GM18517 (cell line): ENCODE data around the gene MTRF1L.
A peak's percentile ranks its signal among the peaks of the same experiment; 100 is the strongest.

ENCODE experiments used
- ATAC-seq: cut with Tn5 transposase; IDR thresholded peaks from one replicate; pipeline ENCODE4 v1.9.1; 2021; ENCODE audit warnings: mild to moderate bottlenecking, moderate library complexity; ENCODE audit not compliant: unreplicated experiment

MTRF1L gene, protein sequence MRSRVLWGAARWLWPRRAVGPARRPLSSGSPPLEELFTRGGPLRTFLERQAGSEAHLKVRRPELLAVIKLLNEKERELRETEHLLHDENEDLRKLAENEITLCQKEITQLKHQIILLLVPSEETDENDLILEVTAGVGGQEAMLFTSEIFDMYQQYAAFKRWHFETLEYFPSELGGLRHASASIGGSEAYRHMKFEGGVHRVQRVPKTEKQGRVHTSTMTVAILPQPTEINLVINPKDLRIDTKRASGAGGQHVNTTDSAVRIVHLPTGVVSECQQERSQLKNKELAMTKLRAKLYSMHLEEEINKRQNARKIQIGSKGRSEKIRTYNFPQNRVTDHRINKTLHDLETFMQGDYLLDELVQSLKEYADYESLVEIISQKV

DNA sequence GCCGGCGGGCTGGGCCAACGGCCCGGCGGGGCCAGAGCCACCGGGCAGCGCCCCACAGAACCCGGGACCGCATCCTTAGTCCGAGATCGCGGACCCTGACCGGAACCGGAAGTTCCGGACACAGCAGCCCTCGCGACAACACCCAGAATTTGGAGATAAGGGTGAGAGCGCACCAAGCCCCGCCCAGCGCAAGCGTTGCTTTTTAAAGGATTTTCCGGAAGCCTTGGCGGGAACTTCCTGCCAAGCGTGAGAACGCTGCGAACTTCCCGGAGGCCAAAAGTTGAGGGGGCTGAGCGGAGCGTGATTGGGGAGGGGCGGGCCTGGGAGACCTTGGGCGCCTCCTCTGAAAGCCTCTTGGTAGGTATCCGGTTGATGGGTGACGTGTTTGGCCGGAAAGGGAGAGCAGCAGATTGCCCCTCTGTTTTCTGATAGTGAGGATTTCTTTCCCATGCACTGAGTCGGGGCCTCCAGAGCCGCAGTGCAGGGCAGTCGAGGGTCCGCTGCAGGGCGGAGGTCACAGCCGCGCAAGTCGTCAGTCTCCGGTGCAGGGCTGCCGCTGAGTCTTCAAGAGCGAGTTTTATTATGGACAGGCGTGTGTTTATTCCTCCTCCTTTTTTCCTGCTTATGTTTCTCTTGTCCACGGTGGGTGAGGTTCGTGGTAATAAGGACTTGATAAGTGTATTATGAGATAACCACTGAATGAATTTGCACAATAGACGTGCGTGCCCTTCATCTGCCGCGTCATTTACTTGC is at the start of gene MTRF1L:
Gene MTRF1L, minus strand, starts transcription at position 97 of the 753 bp plus-strand sequence. Its CDS starts 24 bp downstream, at position 73.
- peak; percentile 94 for ATAC-seq

DNA sequence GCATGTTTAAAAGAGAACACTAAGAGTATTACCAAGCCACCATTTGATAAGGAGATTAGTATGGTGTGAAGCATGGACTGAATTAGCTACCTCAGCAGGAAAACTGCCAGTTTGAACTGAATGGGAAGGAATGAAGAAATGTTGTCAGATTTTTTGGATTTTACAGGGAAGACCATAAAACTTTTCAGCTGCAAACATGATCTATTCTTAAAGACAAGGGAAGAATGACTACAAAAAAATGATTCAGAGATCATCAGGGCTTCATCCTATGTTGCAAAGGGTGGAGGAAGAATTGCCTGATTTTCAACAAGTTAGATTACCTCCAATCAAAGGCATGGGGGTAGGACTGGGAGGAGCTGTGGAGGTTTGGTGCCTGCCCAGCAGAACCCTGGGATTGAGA is 49.3 kb upstream of the MTRF1L start:
- no peak for ATAC-seq

DNA sequence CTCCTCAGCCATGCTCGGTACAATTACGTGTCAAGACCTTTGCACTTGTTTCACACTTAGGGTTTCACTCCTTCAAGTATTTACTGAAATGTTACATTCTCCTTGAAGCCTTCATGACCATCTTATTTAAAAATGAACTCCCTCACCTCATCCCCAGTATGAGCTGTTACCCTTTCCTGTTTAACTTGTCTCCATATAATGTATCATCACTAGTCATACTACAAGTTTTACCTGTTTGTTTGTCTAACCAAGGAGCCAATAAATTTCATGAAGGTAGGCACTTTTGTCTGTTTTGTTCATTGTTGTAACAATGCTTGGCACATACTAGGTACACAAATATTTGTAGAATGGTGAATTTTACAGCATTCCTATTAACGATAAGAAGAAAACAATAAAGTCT is 46.1 kb upstream of the MTRF1L start:
- no peak for ATAC-seq

DNA sequence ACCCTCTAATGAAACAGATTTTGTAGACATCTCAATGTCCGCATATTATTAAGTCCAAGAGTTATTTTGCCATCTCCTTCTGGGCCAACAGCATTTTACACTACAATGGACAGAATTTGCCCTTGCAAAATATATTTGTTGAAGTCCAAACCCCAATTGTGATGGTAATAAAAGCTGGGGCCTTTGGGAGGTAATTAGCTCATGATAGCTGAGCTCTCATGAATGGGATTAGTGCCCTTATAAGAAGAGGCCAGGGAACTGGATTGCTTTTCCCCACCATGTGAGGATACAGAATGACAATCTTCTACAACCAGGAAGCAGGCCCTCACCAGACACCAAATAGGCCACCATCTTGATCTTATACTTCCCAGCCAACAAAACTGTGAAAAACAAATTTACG is 44.9 kb upstream of the MTRF1L start:
- no peak for ATAC-seq

DNA sequence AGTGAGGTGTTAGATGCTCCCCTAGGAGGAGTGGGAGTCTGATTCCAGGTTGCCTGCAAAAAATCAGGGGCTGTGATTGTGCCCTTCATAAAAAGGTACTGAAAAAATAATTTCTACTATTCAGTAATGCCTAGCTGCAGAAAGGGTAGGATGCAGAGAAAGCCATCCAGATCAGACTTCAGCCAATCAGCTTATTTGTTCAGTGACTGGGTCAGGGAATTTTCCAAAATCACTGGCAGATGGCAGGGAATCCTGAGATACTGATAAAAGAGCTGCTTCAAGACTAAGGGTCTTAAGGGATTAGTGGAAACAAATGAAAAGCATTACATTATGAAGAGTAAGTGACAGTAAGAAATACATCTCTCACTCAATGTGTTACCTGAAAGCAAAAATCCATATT is 42.8 kb upstream of the MTRF1L start:
- ATAC-seq = no peak

DNA sequence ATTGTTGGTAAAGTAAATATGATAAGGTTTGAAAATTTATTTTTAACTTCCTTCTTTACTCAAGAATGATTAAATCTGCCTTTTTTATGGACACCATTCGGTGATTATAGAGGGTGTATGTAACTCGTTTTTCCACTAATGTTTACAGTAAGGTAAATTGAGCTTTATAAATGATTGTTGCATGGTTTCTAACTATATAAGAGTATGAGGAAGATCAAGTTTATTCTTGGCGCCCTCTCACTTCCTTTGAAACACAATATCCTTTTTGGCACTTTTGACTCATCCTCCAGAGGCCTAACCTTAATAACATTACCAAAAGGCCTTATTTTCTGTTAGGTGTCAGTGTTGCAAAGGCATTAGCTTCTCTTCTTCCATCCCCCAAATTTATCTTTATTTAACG is 41.8 kb upstream of the MTRF1L start:
- no peak for ATAC-seq

DNA sequence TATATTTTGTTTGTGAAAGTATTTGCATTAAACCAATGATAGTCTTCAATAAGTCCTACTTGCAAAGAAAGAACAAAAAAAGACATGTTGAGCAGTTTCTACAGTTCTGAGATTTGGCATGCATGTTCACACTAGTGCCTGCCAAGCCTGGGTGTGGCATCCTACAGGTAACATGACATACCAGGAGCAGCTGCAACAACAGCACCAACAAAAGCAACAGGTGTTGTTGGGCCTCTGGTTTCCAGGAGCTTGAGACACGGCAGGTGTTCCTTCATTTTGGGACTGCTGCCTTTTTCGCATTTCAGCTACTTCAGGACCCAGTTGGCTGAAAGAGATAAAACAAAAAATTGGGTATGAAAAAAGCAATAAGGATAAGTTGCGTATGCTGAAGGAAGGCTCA is 41.2 kb upstream of the MTRF1L start:
- ATAC-seq = no peak

DNA sequence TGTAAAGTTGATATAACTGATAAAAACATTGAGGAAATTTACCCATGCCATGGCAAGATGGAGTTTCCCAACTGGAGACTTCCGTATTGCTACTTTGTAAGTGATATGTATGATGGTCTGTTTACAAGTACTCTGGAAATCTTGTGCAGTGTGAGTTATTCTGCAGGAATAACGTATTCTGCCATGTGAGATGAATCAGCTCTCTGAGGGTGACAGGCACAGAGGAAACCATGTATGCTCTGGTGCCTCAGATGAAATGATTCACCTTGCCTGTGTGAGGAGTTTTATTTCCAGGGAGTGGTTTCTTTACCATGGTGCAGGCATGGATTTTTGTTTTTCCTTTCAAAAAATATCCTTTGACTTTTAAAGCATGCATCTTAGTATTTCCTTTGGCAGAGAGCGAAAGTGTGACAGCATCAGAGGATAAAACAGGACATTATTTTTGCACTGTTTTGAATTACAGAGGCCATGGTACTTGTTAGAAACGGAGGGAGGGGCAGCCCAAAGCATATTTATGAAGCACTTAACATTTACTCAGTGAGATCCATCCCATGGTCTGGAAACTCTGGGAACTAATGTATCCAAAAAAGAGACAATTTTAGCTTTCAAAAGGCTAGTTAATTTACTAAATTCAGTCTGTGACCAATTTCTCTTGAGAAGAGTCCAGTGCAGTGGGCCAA is 36.0 kb upstream of the MTRF1L start:
- no peak for ATAC-seq

DNA sequence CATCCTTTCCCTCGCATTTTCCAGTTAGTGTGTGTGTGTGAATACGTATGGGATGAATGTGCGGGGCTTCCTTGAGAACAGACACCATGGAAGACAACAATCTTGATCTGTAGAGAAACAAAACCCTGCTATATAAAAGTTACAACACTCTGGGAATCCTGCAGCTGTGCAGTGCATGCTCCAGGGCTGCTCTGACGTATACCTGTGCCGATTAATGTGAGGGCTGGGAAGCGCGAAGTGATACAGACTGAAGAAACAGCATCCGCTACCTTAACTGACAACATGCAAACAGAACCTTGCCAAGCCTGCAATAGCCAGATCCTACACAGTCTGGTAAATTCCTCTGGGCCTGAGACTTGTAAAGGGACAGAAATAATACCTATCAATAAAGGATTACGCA is 31.6 kb upstream of the MTRF1L start:
- ATAC-seq = no peak

DNA sequence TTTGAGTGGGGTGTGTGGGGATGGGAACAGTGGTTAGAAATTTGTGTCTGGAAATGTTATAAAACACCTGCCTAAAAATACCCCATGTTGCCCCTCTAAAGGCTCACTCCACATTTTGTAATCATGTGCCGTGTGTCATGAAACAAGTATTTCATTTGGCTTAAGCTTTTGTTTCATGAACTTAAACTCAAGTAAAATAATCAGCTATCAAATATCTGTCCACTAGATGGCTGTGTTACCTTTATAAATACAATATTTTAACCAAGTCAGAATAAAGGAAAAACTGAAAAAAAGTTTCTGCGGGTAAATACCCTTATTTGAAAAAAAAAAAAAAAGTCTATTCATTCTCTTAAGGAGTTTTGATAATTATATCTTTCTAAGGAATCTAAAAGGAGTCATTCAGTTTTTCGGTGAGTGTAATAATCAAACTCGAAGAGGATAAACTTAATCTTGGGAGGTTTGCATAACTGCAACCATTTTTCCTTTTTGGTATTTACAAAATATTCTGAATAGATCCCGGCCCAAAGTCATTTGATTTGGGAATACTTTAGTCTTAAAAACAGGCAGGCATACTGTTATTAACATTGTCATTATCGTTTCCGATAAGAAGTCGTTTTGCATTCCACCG is 29.9 kb upstream of the MTRF1L start:
- ATAC-seq = no peak

DNA sequence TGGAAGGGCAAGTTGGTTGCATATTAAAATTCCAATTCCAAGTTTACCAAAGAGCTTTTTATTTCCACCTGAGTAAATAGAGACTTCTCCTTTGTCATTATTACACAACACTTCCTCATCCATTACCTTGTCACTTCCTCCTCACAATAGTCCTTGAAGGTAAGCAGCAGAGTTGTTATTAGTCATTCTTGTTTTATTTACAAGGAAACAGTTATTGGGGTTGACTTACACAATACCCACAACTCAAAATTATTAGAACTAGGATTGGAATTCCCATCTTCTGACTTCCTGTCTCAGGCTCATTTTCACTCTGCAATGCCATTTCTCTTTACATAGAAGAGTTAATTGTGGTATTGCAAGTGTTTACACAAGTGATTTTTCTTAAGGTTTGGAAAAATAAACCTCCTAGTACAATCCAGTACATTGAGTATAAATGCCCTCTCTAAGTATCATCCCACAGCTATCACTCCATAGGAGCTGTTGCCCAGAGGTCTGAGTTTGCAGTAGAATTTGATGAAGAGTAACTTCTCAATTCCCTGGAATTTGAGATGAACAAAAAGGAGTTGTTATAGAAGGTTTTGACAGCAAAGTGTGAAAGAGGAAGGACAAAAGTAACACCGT is 28.9 kb upstream of the MTRF1L start:
- no peak for ATAC-seq

DNA sequence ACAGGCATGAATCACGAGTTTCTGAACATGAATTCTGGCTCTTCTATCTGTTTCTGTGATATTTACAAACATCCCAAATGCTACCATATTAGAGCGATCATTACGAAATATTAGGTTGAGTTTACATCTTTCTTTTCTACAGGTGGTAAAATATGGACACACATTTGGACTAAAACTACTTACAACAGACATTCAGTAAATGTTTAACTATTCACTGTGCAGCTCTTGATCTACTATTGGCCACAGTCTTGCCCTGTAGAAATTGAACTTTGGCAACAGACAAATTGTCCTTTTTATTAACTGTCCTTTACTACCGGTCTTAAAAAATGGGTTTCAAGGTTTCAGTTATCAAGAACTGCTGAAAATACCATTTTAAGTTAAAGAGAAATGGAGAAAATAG is 26.5 kb upstream of the MTRF1L start:
- no peak for ATAC-seq

DNA sequence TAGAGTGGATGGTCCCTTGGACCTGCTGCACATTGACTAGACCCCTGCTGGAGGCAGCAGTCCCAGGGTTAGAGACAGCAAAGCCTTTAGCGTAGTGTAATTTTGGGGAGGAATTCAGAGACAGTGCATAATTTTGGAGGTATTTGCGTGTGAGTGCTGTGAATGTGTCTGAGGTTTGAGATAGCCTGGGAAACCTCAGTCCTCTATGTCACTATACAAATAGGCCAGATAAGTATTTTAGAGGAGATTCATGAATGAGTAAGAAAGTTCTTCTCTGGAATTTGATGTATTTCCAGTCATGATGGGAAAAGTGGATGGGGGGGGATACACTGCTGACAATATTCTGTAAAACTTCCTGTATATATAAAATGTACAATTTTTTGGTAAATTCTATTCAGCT is 25.8 kb upstream of the MTRF1L start:
- no peak for ATAC-seq

DNA sequence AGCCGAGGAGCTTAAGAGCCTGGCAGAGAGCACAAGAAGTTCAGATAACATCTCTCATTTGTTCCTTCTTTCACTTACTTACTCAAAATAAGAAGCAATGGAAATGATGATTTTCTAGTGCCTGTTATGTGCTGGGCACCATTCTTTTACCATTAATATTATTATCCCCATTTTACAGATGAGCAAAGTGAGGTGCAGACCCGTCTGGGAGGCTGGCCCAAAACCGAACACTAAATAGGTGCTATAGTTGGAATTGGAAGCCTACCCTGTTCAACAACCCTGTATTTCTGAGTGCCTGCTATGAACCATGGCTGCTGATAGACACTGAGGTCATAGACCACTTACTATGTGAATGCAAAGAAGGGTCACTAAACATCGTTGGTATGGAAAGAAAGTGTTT is 25.0 kb upstream of the MTRF1L start:
- ATAC-seq = no peak

DNA sequence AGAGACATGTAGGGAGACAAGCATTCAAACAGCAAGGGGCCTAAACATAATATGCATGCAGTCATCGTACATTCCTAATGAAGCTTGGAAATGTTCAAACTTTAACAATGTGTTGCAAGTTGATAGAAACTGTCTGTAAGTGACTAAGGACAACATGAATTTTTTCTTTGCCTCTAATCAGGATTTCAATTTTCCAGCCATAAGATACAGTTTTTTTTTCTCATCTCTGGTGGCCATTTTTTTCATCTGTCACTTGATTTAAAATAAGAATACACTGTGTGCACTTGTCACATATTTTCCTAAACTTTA is 22.2 kb upstream of the MTRF1L start:
- peak; percentile 8 for ATAC-seq

DNA sequence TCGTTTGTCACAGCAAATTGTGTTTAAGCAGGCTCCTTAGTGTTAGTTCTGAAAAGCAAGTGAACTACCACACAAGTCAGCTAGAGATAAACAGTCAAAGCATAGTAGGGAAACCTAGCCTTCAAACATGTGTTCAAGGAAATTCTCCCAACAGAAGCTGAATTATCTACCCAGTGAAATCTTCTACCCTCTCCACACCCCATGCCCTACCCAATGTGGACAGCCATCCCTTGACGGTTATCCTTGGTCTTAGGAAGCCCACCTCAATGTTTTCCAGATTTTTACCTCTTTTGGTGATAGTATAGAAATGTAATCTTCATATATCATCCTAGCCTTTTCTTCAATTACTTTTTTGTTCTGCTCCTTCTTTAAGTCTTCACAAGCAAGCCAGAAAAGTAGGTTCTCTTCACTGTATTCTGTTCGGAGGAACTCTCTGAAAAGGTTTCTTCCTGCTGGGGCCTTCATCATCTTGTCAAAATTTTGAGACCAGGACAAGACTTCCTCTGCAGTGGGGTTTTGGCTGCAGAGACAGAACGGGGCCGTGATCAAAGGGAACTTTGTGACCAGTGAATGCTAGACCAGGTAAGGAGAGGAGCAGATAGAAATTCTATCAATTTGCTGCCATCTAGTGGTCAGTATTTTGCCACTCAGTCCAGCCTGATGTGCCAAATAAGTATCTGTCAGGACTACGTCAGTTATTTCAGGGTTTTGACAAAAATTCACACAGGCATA is 21.6 kb upstream of the MTRF1L start:
- peak; percentile 98 for ATAC-seq

DNA sequence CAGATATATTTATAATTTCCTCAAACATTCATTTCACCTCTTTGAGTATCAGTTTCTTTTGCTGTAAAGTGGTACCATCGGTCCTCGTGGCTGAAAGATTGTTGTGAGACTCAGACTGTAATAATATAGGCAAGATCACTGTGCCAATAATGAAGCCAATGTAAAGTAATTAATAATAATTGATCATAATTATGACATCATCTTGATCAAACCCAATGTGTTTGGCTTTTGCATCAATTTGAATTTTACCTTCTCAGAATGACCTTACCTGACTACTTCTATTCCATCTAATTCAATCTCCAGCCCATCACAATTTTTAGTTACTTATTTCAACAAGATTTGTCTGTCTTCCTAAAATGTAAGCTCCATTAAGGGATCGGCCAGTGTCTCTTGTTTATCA is 15.8 kb upstream of the MTRF1L start:
- ATAC-seq = no peak

DNA sequence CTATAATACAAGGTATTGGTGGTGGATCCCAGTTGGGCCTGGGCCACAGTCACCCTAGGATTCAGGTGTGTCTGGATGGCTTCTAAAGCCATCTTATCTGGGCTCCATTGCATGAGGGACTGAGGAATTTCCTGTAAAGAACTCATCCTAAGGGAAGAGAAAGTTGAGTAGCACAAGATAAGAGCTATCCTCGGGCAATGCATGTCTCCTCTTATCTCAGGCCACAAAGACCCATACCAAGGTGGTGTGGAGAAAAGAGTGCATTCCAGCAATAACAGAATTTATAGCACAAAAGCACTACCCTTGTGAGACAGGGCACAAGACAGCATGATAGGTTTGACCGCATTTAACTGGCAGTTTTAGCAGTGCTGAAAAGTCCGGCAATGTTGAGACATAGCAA is 14.3 kb upstream of the MTRF1L start:
- ATAC-seq = no peak

DNA sequence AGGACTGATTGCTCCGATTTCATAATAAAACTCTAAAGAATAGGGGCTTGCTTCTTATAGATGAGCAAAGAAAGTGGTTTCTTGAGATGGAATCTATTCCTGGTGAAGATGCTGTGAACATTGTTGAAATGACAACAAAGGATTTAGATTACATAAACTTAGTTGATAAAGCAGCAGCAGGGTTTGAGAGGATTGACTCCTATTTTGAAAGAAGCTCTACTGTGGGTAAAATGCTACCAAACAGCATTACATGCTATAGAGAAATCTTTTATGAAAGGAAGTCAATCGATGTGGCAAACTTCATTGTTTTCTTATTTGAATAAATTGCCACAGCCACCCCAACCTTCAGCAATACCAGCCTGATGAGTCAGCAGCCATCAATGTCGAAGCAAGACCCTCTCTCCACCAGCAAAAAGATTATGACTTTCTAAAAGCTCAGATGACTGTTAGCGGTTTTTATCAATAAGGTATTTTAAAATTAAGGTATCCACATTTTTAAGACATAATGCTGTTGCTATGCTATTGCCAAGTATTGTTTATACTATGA is 12.7 kb upstream of the MTRF1L start:
- ATAC-seq = no peak

DNA sequence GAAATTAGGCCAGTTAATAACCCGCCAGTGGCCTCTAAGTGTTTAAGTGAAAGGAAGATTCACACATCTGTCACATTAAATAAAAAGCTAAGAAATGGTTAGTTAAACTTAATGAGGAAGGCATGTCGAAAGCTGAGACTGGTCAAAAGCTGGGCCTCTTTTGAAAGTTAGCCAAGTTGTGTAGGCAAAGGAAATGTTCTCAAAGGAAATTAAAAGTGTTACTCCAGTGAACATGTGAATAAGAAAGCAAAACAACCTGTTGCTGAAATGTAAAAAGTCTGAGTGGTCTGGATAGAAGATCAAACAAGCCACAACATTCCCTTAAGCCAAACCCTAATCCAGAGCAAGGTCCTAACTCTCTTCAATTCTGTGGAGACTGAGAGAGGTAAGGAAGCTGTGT is 10.9 kb upstream of the MTRF1L start:
- ATAC-seq = no peak
